NCI-H1694 (cell line): Measurements from ENCODE around the gene SLC4A9.
"Not testable (repeated sequence)": the region's sequence is repeated elsewhere in the genome, so short reads cannot be mapped to it uniquely, and the experiment has no call there.

Source experiments
- DNase-seq: peaks from one replicate; lab custom pipeline; 2025; lab: John Stamatoyannopoulos, UW

SLC4A9 gene

GRCh38 chr5:140401362-140402257 lies 41.6 kb downstream of the SLC4A9 start, which contains the start of gene ANKHD1:
ANKHD1 (plus strand) TSS chr5:140401833; CDS start chr5:140401968, 135 bp downstream.
- peak; percentile 99 for DNase-seq

GRCh38 chr5:140402258-140403074 lies 42.5 kb downstream of the SLC4A9 start:
- DNase-seq = peak; percentile 43

GRCh38 chr5:140403613-140404012 lies 43.6 kb downstream of the SLC4A9 start:
- DNase-seq = no peak

GRCh38 chr5:140408750-140409241 lies 48.8 kb downstream of the SLC4A9 start:
- no peak for DNase-seq

- DNase-seq = no peak
Measured at GRCh38 chr5:140413230-140413629, 53.2 kb downstream of the SLC4A9 start.

- no peak for DNase-seq
Measured at GRCh38 chr5:140417235-140417634, 57.2 kb downstream of the SLC4A9 start.

GRCh38 chr5:140418862-140419520 lies 59.0 kb downstream of the SLC4A9 start:
- no peak for DNase-seq

GRCh38 chr5:140420226-140420570 lies 60.2 kb downstream of the SLC4A9 start:
- DNase-seq = no peak

GRCh38 chr5:140420665-140421361 lies 60.8 kb downstream of the SLC4A9 start:
- DNase-seq = no peak

- DNase-seq = not testable (repeated sequence)
Measured at GRCh38 chr5:140421375-140421774, 61.4 kb downstream of the SLC4A9 start.

- DNase-seq = no peak
Measured at GRCh38 chr5:140423609-140424008, 63.6 kb downstream of the SLC4A9 start.

GRCh38 chr5:140424135-140424534 lies 64.1 kb downstream of the SLC4A9 start:
- DNase-seq = no peak
